ENCODE results near the gene OR13A1. TPM values are rescaled to one million over a fixed set of nuclear protein-coding genes. Genes with fewer than 3 reads are reported as not detected.
A peak's percentile ranks its signal among the peaks of the same experiment; 100 is the strongest.
"Not testable (repeated sequence)": the region's sequence is repeated elsewhere in the genome, so short reads cannot be mapped to it uniquely, and the experiment has no call there.

The OR13A1 gene
- total RNA-seq, 1 donor from 2014 or later, result 0.72 TPM

GRCh38 chr10:45282061-45282460 lies 33.3 kb downstream of the OR13A1 start:
- no peak for DNase-seq (ENCODE audit: low spot score)

GRCh38 chr10:45280113-45280760 lies 35.2 kb downstream of the OR13A1 start:
- DNase-seq (ENCODE audit: low spot score), result peak; percentile 50

GRCh38 chr10:45279682-45280081 lies 35.7 kb downstream of the OR13A1 start:
- no peak for DNase-seq (ENCODE audit: low spot score)

- DNase-seq (ENCODE audit: low spot score), result peak; percentile 12
Measured at GRCh38 chr10:45278860-45279498, 36.4 kb downstream of the OR13A1 start.

- not testable (repeated sequence) for DNase-seq (ENCODE audit: low spot score)
Measured at GRCh38 chr10:45276146-45276545, 39.3 kb downstream of the OR13A1 start.

GRCh38 chr10:45274364-45274763 lies 41.0 kb downstream of the OR13A1 start:
- no peak for DNase-seq (ENCODE audit: low spot score)

- not testable (repeated sequence) for DNase-seq (ENCODE audit: low spot score)
Measured at GRCh38 chr10:45267777-45268176, 47.6 kb downstream of the OR13A1 start.

- no peak for DNase-seq (ENCODE audit: low spot score)
Measured at GRCh38 chr10:45265996-45266395, 49.4 kb downstream of the OR13A1 start.

- no peak for DNase-seq (ENCODE audit: low spot score)
Measured at GRCh38 chr10:45261946-45262345, 53.5 kb downstream of the OR13A1 start.

GRCh38 chr10:45261243-45261775 lies 54.1 kb downstream of the OR13A1 start:
- DNase-seq (ENCODE audit: low spot score), result no peak

GRCh38 chr10:45260635-45261034 lies 54.8 kb downstream of the OR13A1 start:
- DNase-seq (ENCODE audit: low spot score), result not testable (repeated sequence)

GRCh38 chr10:45259786-45260495 lies 55.5 kb downstream of the OR13A1 start:
- DNase-seq (ENCODE audit: low spot score), result not testable (repeated sequence)

GRCh38 chr10:45257600-45257999 lies 57.8 kb downstream of the OR13A1 start:
- DNase-seq (ENCODE audit: low spot score), result no peak

GRCh38 chr10:45256246-45256645 lies 59.2 kb downstream of the OR13A1 start:
- DNase-seq (ENCODE audit: low spot score), result no peak

GRCh38 chr10:45255706-45256105 lies 59.7 kb downstream of the OR13A1 start:
- no peak for DNase-seq (ENCODE audit: low spot score)

GRCh38 chr10:45254892-45255291 lies 60.5 kb downstream of the OR13A1 start:
- no peak for DNase-seq (ENCODE audit: low spot score)

GRCh38 chr10:45253183-45253914 lies 62.1 kb downstream of the OR13A1 start:
- DNase-seq (ENCODE audit: low spot score), result no peak

Other genes with a start within 250 kb of the OR13A1 start
- 19.3 TPM for gene ALOX5, start 58.6 kb upstream of the OR13A1 start, total RNA-seq (ENCODE audit: insufficient read depth, low replicate concordance)

Data from umbilical cord (tissue), 2 donors.